Duodenal mucosa (tissue), 2 donors: Measurements from ENCODE around the gene MAPK8IP1.
A peak's percentile ranks its signal among the peaks of the same experiment; 100 is the strongest.

Source experiments
- H3K27ac ChIP-seq: one replicate; pipeline ENCODE4 v1.7.0; 2013; ENCODE audit warnings: low read depth, low read length
- H3K27me3 ChIP-seq, 2 donors: one replicate each; pipeline ENCODE4 v1.7.0; 2013; ENCODE audit warnings: low read length in 2 of 2, control low read depth in 1 of 2; ENCODE audit not compliant: insufficient read depth in 2 of 2, control insufficient read depth in 1 of 2
- H3K36me3 ChIP-seq, 2 donors: one replicate each; pipeline ENCODE4 v1.7.0; 2013; ENCODE audit warnings: low read length in 2 of 2, control low read depth in 1 of 2; ENCODE audit not compliant: insufficient read depth in 2 of 2, control insufficient read depth in 1 of 2
- H3K4me1 ChIP-seq, 2 donors: one replicate each; pipeline ENCODE4 v1.7.0; 2013; ENCODE audit warnings: low read length in 2 of 2, control low read depth in 1 of 2; ENCODE audit not compliant: insufficient read depth in 2 of 2, control insufficient read depth in 1 of 2
- H3K4me3 ChIP-seq, 2 donors: one replicate each; pipeline ENCODE4 v1.7.0; 2013; ENCODE audit warnings: low read length in 2 of 2, low read depth in 1 of 2
- H3K9ac ChIP-seq, 2 donors: one replicate each; pipeline ENCODE4 v1.7.0; 2013; ENCODE audit warnings: low read length in 2 of 2, low read depth in 1 of 2
- H3K9me3 ChIP-seq, 2 donors: one replicate each; pipeline ENCODE4 v1.7.0; 2013; ENCODE audit warnings: low read length in 2 of 2, control low read depth in 1 of 2; ENCODE audit not compliant: control insufficient read depth in 1 of 2

Gene MAPK8IP1

GRCh38 chr11:45889966-45890365 lies 4.5 kb downstream of the MAPK8IP1 start:
- H3K36me3 ChIP-seq, result no peaks in the 10 kb centered on the region
- no peaks in the 10 kb centered on the region for H3K9me3 ChIP-seq
- no peak overlapping the region for H3K9ac ChIP-seq
- peaks cover 0 to 3% of the 10 kb centered on the region in 2 donors for H3K4me1 ChIP-seq
- H3K4me3 ChIP-seq, result no peak overlapping the region
- H3K27ac ChIP-seq, result no peak overlapping the region
- H3K27me3 ChIP-seq, result no peaks in the 10 kb centered on the region

GRCh38 chr11:45890886-45891550 lies 5.6 kb downstream of the MAPK8IP1 start:
- Histone ChIP-seq H3K9me3 (no peaks in the 10 kb centered on the region), H3K36me3 (no peaks in the 10 kb centered on the region), H3K9ac (no peak overlapping the region), H3K4me3 (no peak overlapping the region), H3K27ac (no peak overlapping the region), H3K27me3 (no peaks in the 10 kb centered on the region), H3K4me1 (peaks cover 0 to 2% of the 10 kb centered on the region in 2 donors)

GRCh38 chr11:45892856-45893255 lies 7.4 kb downstream of the MAPK8IP1 start:
- no peak overlapping the region for H3K27ac ChIP-seq

DNA sequence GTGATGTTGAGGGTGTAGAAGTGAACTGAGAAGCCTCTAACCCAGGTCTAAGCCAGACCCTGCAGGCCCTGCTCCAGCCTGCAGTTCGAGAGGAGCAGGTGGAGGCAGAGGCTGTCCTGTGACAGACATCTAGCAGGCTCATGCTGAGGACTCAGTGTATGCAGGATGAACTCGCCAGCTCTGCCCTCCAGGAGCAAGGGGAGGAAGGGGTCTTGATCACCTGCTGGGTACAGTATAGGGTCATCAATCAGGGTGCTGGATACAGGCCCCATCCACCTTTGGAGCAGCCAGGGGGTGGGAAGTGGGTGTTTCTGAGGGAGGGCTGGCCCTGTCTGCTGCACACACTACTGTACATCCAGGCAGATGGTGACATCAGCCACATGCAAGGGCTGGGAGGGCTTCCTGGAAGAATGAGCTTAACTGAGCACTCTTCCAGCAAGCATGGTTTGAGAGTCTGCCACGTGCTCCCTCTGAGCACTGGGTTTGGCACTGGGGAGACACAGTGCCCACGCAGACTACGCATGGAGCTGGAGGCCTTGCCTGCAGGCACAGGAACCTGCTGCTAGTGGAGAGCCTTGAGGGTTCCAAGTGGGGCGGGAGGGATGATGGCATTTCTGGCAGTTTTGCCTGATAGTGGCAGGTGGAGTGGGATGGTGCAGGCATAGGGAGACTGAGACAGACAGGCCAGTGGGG lies 9.2 kb downstream of the MAPK8IP1 start:
- no peaks in the 10 kb centered on the region for H3K9me3 ChIP-seq
- H3K27me3 ChIP-seq, result peaks cover 15 to 17% of the 10 kb centered on the region in 2 donors
- no peaks in the 10 kb centered on the region for H3K36me3 ChIP-seq
- no peak overlapping the region for H3K27ac ChIP-seq
- no peak overlapping the region for H3K4me3 ChIP-seq
- H3K9ac ChIP-seq, result no peak overlapping the region
- H3K4me1 ChIP-seq, result peaks cover 5 to 8% of the 10 kb centered on the region in 2 donors

More at GRCh38 chr11:45892856-45893255, 7.4 kb downstream of the MAPK8IP1 start:
- Histone ChIP-seq H3K4me3 (no peak overlapping the region), H3K4me1 (no peaks in the 10 kb centered on the region), H3K27me3 (peaks cover 0 to under 1% of the 10 kb centered on the region in 2 donors), H3K9ac (no peak overlapping the region), H3K9me3 (no peaks in the 10 kb centered on the region), H3K36me3 (no peaks in the 10 kb centered on the region)

DNA sequence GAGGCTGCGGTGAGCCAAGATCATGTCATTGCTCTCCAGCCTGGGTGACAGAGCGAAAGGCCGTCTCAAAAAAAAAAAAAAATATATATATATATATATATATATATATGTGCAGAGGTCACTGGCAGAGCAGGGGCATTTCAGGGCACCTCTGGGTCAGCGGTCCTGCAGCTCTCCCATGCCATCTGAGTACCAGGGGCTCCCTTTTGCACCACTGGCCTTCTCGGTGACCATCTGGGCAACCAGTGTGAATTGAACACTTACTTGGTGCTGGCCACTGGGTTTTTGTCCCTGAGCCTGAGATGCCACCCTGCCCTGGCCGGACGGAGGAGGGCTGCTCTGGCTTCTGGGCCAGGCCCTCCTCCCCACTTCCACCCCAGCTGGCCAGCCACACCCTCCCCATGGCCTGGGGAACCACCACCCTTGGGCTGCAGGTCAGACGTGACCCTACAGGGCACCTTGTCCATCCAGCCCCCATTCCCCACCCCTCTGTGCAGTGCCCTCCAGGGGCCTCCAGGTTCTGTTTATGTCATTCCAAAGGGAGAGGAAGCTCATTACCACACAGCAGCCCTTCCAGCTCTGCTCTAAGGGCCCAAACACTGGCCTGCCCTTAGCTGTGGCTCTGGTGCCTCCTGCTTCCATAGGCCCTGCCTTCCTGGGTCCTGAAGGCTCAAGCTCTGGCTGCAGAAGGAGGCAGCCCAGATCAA lies 10.3 kb downstream of the MAPK8IP1 start:
- H3K36me3 ChIP-seq, result no peaks in the 10 kb centered on the region
- peaks cover 20 to 22% of the 10 kb centered on the region in 2 donors for H3K27me3 ChIP-seq
- peaks cover 5 to 8% of the 10 kb centered on the region in 2 donors for H3K4me1 ChIP-seq
- no peak overlapping the region for H3K27ac ChIP-seq
- no peaks in the 10 kb centered on the region for H3K9me3 ChIP-seq
- no peak overlapping the region for H3K4me3 ChIP-seq
- H3K9ac ChIP-seq, result no peak overlapping the region

DNA sequence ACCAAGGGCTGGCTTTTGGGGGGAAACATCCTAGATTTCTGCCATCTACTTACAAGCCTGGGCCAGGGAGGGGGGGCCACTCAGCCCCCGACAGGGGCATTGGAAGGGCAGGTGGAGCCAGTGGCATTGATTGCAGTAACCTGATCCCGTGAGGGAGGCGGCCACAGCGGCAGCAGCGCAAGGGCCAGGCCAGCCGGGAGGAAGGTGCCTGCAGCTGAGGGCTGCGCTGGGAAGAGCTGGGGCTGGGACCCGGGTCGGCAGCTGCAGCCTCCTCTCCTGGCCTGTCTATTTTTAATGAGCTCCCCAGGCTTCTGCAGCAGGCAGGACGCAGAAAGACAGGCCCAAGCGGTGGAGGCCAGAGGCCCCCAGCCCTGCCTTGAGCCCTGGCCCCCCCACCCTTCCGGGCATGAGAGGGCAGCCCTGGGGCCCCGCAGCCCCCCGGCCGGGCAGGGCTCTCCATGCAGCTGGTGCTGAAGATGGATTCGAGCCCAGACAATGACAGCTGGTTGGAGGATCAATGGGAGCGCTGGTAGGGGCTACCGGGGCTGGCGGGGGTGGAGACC lies 11.1 kb downstream of the MAPK8IP1 start:
- peaks cover 25 to 28% of the 10 kb centered on the region in 2 donors for H3K27me3 ChIP-seq
- H3K27ac ChIP-seq, result no peak overlapping the region
- H3K4me1 ChIP-seq, result peaks cover 5 to 8% of the 10 kb centered on the region in 2 donors
- H3K36me3 ChIP-seq, result no peaks in the 10 kb centered on the region
- no peaks in the 10 kb centered on the region for H3K9me3 ChIP-seq
- no peak overlapping the region for H3K4me3 ChIP-seq
- H3K9ac ChIP-seq, result no peak overlapping the region

DNA sequence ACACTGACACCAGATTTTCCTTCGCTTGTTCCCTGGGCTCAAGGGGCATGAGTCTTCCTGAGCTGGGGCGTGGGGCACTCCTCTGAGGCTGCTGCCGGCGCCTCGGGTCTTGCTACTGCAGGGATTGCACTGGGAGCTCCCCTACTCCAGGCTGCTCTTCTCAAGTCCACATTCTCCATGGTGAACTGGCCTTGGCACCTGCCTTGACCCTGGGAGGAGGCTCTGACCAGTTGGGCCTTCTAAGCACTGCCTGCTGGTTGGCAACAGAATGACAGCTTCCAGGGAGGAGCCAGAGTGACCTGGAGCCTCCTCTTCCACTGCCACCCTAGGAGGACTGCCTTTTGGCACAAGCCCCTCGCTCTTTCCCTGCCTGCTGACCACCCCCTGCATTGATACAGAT lies 12.1 kb downstream of the MAPK8IP1 start:
- Histone ChIP-seq H3K9me3 (no peaks in the 10 kb centered on the region), H3K27me3 (peaks cover 25 to 29% of the 10 kb centered on the region in 2 donors), H3K9ac (no peak overlapping the region), H3K4me3 (no peak overlapping the region), H3K36me3 (no peaks in the 10 kb centered on the region), H3K27ac (no peak overlapping the region), H3K4me1 (peaks cover 5 to 8% of the 10 kb centered on the region in 2 donors)

- peaks cover 6 to 9% of the 10 kb centered on the region in 2 donors for H3K4me1 ChIP-seq
- no peaks in the 10 kb centered on the region for H3K36me3 ChIP-seq
- no peaks in the 10 kb centered on the region for H3K9me3 ChIP-seq
- H3K27me3 ChIP-seq, result peaks cover 25 to 29% of the 10 kb centered on the region in 2 donors
- H3K4me3 ChIP-seq, result peak overlapping the region in 1 of 2 donors; percentile 58
- H3K9ac ChIP-seq, result no peak overlapping the region
- no peak overlapping the region for H3K27ac ChIP-seq
These were observed 13.6 kb downstream of the MAPK8IP1 start for GRCh38 chr11:45899086-45899447.

GRCh38 chr11:45899448-45900174 lies 14.2 kb downstream of the MAPK8IP1 start:
- Histone ChIP-seq H3K4me3 (peak overlapping the region; percentile 36 to 58), H3K27me3 (peaks cover 25 to 29% of the 10 kb centered on the region in 2 donors), H3K9ac (no peak overlapping the region), H3K4me1 (peaks cover 12 to 15% of the 10 kb centered on the region in 2 donors), H3K9me3 (no peaks in the 10 kb centered on the region), H3K27ac (no peak overlapping the region), H3K36me3 (no peaks in the 10 kb centered on the region)
